HUDEP-2 (cell line): ENCODE measurements around the gene KCNMA1.
"Not testable (repeated sequence)": the region's sequence is repeated elsewhere in the genome, so short reads cannot be mapped to it uniquely, and the experiment has no call there.

Experiments
- DNase-seq, 76 experiments: peaks; one replicate each; lab custom pipeline; 2025; ENCODE audit not compliant: unreplicated experiment in 76 of 76; lab: John Stamatoyannopoulos, UW

The KCNMA1 gene

GRCh38 chr10:77409697-77410471, 227.7 kb downstream of the KCNMA1 start:
- DNase-seq = no peak

GRCh38 chr10:77408259-77408658, 229.3 kb downstream of the KCNMA1 start:
- DNase-seq = no peak

GRCh38 chr10:77406764-77407430, 230.7 kb downstream of the KCNMA1 start:
- no peak for DNase-seq

DNA sequence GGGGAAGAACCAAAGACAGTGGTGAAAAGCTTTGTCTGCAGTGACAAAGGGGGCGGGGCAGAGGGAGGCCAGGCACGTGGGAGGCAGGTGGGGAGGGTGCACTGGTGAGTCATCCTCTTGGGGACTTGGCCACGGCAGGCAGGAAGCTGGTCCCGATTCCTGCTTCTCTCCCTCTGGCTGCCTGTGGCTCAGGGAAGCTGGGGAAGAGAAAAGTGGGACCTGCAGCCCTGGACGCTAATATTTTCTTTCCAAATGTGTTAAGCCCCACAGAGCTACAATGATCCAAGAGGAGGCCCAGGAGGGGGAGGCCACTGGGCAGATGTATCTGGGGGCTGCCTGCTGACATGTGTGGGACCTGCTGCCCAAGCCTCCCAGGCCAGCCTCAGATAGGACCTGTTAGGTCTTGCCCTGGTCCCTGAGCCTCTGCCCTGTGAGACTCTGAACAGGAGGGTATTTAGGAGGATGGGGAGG, 231.8 kb downstream of the KCNMA1 start:
- DNase-seq = peak in 31 of 76 experiments; percentile 1 to 61 (median 14)

DNA sequence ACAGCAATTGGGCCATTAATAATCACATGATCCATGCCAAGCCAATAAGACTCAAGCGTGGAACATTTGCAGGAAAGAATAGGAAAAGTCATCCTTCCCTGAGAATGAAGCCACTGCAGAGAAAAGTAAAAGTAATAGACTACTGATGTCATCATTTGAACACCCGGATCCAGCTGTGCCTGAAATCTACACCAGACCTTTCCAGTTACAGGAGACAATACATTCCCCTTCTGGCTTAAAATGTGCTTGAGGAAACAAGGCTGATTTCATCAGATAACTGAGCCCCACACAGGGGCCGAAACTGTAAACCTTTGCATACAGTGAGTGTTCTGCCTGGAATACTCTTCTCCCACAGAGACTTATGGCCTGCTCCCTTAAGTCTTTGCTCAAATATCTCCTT, 232.8 kb downstream of the KCNMA1 start:
- no peak for DNase-seq

GRCh38 chr10:77403761-77404160, 233.8 kb downstream of the KCNMA1 start:
- no peak for DNase-seq

DNA sequence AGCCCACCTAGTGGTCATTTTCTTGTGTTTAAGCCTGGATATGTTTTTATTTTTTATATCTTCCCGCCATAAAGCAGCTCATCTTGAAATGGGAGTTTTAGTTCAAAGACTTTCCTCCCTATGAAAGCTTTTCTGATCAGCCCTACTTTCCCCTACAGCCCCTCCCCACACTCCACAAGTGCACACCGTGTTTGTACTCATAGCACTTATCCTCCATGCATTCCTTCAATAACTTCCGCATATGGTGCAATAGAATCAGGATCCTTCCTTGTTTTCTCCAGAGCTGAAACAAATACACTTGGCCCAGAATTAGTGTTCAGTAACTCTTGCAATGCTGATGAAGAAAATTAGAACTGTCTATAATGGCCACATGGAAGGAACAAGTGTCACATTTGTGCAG, 235.9 kb downstream of the KCNMA1 start:
- DNase-seq = no peak

- no peak for DNase-seq
These were observed 237.6 kb downstream of the KCNMA1 start for GRCh38 chr10:77400033-77400432.

GRCh38 chr10:77398986-77399755, 238.4 kb downstream of the KCNMA1 start:
- no peak for DNase-seq

- no peak for DNase-seq
These were observed 239.1 kb downstream of the KCNMA1 start for GRCh38 chr10:77398558-77398957.

DNA sequence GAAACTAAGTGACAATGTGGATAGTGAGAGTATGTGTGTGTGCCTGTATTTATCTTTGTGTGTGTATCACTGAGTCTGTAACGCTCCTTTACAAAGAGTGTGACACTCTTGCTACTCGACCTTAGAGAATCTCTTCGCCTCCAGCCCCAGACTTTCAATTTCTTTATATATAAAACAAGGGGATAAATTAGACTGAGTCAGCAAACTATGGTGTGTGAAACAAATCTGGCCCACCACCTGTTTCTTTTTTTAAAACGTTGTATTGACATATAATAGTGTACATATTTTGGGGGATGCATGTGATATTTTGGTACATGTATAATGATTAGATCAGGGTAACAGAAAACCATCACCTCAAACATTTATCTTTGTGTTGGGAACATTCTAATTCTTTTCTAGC, 240.5 kb downstream of the KCNMA1 start:
- no peak for DNase-seq

DNA sequence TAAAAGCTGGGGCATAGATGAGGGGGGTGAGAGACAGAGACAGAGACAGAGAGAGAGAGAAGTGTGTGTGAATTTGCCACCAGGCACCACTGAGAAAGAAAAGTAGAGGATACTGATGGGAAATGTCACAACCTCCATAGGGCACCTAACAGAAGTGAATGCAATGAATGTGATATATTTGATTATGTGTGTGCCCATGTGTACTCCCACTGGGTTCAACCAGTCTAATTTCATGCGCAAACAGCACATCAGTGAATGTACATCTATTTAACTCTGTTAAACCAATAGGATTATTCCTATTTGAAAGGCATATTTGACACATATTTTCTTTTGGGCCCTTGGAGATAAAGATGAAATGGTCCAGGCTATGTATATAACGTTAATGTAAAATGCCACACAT, 241.3 kb downstream of the KCNMA1 start:
- DNase-seq = no peak

DNA sequence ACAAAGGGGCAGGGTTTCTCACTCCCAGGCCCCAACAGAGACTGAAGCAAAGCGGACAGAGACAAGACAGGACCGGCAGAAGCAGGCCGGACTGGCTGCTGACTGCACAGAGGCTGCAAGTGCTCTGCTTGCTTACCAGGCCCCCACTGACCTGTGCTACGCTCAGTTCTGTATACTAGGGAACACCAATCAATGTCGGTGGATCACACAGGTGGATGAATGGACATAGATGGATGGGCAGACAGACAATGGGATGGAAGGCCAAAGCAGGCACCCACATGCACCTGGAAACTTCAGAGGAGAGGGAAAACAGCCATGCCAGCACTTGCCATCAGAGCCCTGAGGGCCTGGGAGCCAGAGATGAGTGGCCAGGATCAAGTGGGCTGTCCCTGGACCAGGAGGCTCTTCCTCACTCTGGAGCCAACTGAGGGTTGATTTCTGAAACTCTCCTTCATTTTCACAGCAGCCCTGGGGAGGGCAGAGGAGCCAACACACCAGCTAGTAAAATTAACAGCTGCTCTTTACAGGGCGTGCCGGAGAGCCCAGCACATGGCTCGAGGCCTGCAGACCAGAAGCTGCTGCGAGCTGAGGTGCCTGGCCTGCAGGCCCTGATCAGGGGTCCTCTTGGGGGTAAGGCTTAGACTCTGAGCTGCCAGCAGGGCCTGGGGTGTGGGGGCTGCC, 243.6 kb downstream of the KCNMA1 start:
- DNase-seq = no peak

GRCh38 chr10:77393411-77393810, 244.2 kb downstream of the KCNMA1 start:
- no peak for DNase-seq

GRCh38 chr10:77392851-77393250, 244.8 kb downstream of the KCNMA1 start:
- no peak for DNase-seq

DNA sequence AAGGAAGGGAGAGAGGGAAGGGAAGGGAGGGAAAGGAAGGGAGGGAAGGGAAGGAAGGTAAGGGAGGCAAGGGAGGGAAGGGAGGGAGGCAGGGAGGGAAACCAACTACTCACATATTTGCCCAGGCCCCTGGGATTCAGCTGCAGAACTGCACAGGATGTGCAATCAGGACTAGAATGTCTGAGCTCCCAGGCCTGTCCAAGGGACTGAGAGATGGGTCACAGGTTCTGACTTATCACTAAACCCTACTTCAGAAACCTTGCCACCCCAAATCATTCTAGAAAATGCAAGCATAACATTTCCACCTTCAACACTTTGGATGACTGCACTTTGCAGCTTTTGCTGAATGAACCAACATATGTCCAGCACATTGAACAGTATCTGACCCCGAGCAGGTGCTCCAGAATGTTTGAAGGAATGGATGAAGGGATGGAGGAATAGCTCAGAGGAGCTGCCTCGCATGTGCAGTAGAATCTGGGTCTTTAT, 245.3 kb downstream of the KCNMA1 start:
- no peak for DNase-seq

DNA sequence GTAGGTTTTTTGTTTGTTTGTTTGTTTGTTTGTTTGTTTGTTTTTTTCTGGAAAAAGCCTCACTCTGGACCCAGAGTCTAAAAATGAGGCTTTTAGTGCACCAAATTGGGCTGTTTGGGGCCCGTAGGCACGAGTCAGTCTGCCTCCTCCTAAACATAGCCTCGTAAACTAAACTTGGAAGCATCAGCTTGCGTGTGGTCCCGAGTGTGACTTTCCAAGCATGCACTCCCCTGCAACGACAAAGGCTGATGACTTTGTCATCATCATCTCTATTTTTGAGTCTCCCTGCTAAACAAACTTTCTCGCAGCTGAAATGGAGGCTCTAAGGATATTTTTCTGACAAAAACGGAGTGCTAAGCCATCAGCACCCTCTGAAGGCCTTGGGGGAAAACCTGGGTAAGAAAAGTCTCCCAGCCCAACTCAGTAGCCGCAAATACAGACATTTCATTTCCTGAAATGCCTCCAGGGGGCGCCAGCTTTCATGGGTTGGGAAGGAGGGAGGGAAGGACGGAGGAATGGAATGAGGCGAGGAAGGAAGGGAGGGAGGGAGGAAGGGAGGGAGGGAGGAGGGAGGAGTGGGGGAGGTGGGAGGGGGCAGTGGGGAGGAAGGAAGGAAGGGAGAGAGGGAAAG, 245.9 kb downstream of the KCNMA1 start:
- peak in 33 of 76 experiments; percentile 2 to 54 (median 16) for DNase-seq

GRCh38 chr10:77390481-77390891, 247.1 kb downstream of the KCNMA1 start:
- no peak for DNase-seq

- no peak for DNase-seq
These were observed 249.0 kb downstream of the KCNMA1 start for GRCh38 chr10:77388571-77389100.

DNA sequence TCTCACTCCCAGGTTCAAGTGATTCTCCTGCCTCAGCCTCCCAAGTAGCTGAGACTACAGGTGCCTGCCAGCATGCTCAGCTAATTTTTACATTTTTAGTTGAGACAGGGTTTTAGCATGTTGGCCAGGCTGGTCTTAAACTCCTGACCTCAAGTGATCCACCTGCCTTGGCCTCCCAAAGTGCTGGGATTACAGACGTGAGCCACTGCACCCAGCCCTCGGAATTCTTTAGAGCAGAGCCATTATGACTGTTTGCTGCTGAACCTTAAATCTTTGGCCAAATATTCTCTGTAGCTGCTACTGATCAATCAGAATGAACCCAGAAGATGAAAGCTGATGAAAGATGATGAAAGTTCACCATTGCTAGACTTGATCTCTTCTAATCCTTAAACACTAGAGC, 249.9 kb downstream of the KCNMA1 start:
- not testable (repeated sequence) for DNase-seq
